Ishikawa (cell line): ENCODE data around the gene GPR18.

Source experiments
- CEBPB ChIP-seq: IDR thresholded peaks from 2 replicates; pipeline ENCODE4 v1.6.1; 2012
- CREB1 ChIP-seq: IDR thresholded peaks from 2 replicates; pipeline ENCODE4 v1.6.1; 2012; ENCODE audit warnings: low read depth
- EGR1 ChIP-seq: IDR thresholded peaks from 2 replicates; pipeline ENCODE4 v1.6.1; 2012
- EP300 ChIP-seq: IDR thresholded peaks from 2 replicates; pipeline ENCODE4 v1.6.1; 2012; ENCODE audit warnings: borderline replicate concordance
- FOXM1 ChIP-seq: IDR thresholded peaks from 2 replicates; pipeline ENCODE4 v1.6.1; 2012; ENCODE audit warnings: low read depth, borderline replicate concordance
- MAX ChIP-seq: IDR thresholded peaks from 2 replicates; pipeline ENCODE4 v1.6.1; 2012
- NFIC ChIP-seq: IDR thresholded peaks from 2 replicates; pipeline ENCODE4 v1.6.1; 2012
- RAD21 ChIP-seq: IDR thresholded peaks from 2 replicates; pipeline ENCODE4 v1.6.1; 2012; ENCODE audit warnings: low read depth
- REST ChIP-seq: IDR thresholded peaks from 2 replicates; pipeline ENCODE4 v1.6.1; 2012; ENCODE audit warnings: low read depth, mild to moderate bottlenecking
- TAF1 ChIP-seq: IDR thresholded peaks from 2 replicates; pipeline ENCODE4 v1.6.1; 2012; ENCODE audit warnings: low read depth, mild to moderate bottlenecking
- TCF12 ChIP-seq: IDR thresholded peaks from 2 replicates; pipeline ENCODE4 v1.6.1; 2012; ENCODE audit warnings: low read depth
- TEAD4 ChIP-seq: IDR thresholded peaks from 2 replicates; pipeline ENCODE4 v1.6.1; 2012
- USF1 ChIP-seq: IDR thresholded peaks from 2 replicates; pipeline ENCODE4 v1.6.1; 2012
- YY1 ChIP-seq: IDR thresholded peaks from 2 replicates; pipeline ENCODE4 v1.6.1; 2012; ENCODE audit warnings: low read depth
- ZBTB7A ChIP-seq: IDR thresholded peaks from 2 replicates; pipeline ENCODE4 v1.6.1; 2012; ENCODE audit warnings: low read depth

GPR18 gene

GRCh38 chr13:99269627-99270241, 11.6 kb upstream of the GPR18 start:
- no peak for TF ChIP-seq REST
- TF ChIP-seq RAD21 = peak; percentile 54
- TF ChIP-seq TAF1 = no peak

- TF ChIP-seq EP300 (no peak), NFIC (no peak), EGR1 (no peak)
These were observed 10.6 kb upstream of the GPR18 start for GRCh38 chr13:99268822-99269221.

GRCh38 chr13:99267927-99268326, 9.7 kb upstream of the GPR18 start:
- no peak for TF ChIP-seq REST
- no peak for TF ChIP-seq EGR1
- TF ChIP-seq NFIC = no peak
- TF ChIP-seq TCF12 = no peak
- TF ChIP-seq ZBTB7A = no peak
- TF ChIP-seq CREB1 = no peak
- no peak for TF ChIP-seq CEBPB
- TF ChIP-seq EP300 = no peak
- TF ChIP-seq YY1 = no peak
- no peak for TF ChIP-seq TEAD4
- no peak for TF ChIP-seq TAF1
- TF ChIP-seq RAD21 = no peak
- no peak for TF ChIP-seq FOXM1
- no peak for TF ChIP-seq MAX
- TF ChIP-seq USF1 = no peak

GRCh38 chr13:99266827-99267226, 8.6 kb upstream of the GPR18 start:
- TF ChIP-seq FOXM1 (no peak), TAF1 (no peak), REST (no peak), ZBTB7A (no peak), YY1 (no peak), TEAD4 (no peak)

GRCh38 chr13:99265821-99266426, 7.7 kb upstream of the GPR18 start:
- TF ChIP-seq YY1 (no peak), RAD21 (peak; percentile 74)

- no peak for TF ChIP-seq YY1
- TF ChIP-seq EGR1 = no peak
These were observed 7.1 kb upstream of the GPR18 start for GRCh38 chr13:99265162-99265800.
